Measurements from ENCODE around the gene GFOD1. TPM values are rescaled to one million over a fixed set of nuclear protein-coding genes. Genes with fewer than 3 reads are reported as not detected.
A peak's percentile ranks its signal among the peaks of the same experiment; 100 is the strongest.

The GFOD1 gene
- total RNA-seq, 1 donor from 2014 or later = 2.2 TPM

- no peak for DNase-seq (ENCODE audit: low read depth)
- H3K4me3 ChIP-seq (ENCODE audit: low read depth, low read length) = no peak overlapping the region
- TF ChIP-seq CTCF (conservative IDR thresholded peaks at IDR 0.05; ENCODE audit: low read depth, low read length) = no peak
Observed at GRCh38 chr6:13479206-13479800, 8.1 kb downstream of the GFOD1 start.

DNA sequence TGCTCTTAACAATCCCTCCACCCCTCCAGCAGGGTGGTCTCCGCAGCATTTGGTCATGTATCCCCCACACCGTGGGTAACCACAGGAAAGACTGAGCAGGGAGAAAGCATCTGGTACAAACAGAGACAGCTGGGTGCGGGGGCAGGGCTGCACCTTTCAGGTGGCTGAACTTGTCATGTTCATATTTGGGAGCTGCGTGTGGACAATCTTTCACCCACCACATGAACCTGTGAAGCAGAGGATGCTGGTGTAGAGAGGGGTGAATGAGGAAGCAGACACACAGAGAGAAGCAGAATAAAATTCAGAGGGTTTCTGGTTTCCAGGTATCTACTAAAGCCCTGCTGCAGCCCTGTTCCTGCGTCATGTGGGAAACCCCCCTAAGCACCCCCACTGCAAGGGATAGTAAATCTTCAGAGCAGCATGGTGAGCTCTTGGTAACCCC is 8.9 kb downstream of the GFOD1 start:
- no peak overlapping the region for H3K4me3 ChIP-seq (ENCODE audit: low read depth, low read length)
- no peak for TF ChIP-seq CTCF (conservative IDR thresholded peaks at IDR 0.05; ENCODE audit: low read depth, low read length)
- no peak for DNase-seq (ENCODE audit: low read depth)

DNA sequence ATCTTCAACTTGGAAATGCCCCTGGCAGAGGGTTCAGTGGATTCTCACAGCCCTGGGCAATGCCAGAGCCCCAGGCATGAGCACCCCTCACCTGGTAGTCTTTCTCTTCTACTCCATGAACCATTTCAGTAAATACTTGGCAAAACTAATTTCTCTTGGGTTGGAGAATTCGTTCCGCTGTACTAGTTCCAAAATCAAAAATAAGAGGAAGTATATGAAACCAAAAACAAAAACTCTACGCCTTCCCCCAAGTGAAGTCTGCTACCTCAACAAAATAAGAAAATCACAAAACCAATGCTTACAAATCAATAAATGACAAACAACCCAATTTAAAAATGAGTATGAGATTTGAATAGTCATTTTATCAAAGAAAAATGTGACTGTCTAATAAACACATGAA is 12.6 kb downstream of the GFOD1 start:
- H3K4me3 ChIP-seq (ENCODE audit: low read depth, low read length) = no peak overlapping the region
- TF ChIP-seq CTCF (conservative IDR thresholded peaks at IDR 0.05; ENCODE audit: low read depth, low read length) = no peak
- no peak for DNase-seq (ENCODE audit: low read depth)

DNA sequence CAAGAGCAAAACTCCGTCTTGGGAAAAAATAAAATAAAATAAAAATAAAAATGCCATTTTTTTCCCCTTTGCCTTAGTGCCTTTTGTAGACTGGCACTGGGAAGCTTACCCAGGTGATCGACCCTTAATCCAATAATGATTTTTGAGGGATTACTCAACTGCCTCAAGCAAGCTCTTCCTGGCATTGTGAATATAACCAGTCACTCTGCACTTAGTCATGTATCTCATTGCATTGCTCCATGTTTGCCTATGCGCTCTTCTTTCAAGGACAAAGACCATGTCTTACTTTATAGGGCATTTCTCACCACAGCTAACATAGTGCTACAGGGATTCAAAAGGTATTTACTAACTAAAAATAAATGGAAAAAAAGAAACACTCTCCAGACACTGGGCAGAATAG is 13.0 kb downstream of the GFOD1 start:
- H3K4me3 ChIP-seq (ENCODE audit: low read depth, low read length) = no peak overlapping the region
- peak; percentile 39 for DNase-seq (ENCODE audit: low read depth)
- no peak for TF ChIP-seq CTCF (conservative IDR thresholded peaks at IDR 0.05; ENCODE audit: low read depth, low read length)

DNA sequence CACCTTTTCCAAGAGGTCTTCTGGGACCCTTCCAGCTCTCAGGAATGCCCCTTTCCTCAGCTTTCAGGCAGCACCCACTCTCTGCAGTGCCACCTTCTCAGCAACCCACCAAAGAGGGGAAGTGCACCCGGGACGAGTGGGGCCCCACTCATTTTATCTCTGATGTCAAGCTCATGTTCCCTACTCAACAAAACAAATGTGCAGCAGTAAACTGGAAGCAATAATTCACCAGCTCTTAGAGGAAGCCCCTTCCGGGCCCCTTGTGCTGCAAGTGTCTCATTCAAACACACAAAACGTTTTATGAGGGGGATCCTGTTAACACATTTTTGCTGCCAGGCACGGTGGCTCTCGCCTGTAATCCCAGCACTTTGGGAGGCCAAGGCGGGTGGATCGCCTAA is 13.6 kb downstream of the GFOD1 start:
- DNase-seq (ENCODE audit: low read depth) = no peak
- H3K4me3 ChIP-seq (ENCODE audit: low read depth, low read length) = no peak overlapping the region
- TF ChIP-seq CTCF (conservative IDR thresholded peaks at IDR 0.05; ENCODE audit: low read depth, low read length) = no peak

GRCh38 chr6:13472976-13473767 is 14.2 kb downstream of the GFOD1 start:
- H3K4me3 ChIP-seq (ENCODE audit: low read depth, low read length) = no peak overlapping the region
- no peak for TF ChIP-seq CTCF (conservative IDR thresholded peaks at IDR 0.05; ENCODE audit: low read depth, low read length)
- DNase-seq (ENCODE audit: low read depth) = no peak

GRCh38 chr6:13472099-13472498 is 15.3 kb downstream of the GFOD1 start:
- DNase-seq (ENCODE audit: low read depth) = no peak
- H3K4me3 ChIP-seq (ENCODE audit: low read depth, low read length) = no peak overlapping the region
- no peak for TF ChIP-seq CTCF (conservative IDR thresholded peaks at IDR 0.05; ENCODE audit: low read depth, low read length)
